Glutamatergic neuron (in vitro differentiated cells): Measurements from ENCODE around the gene PTP4A2. TPM values are rescaled to one million over a fixed set of nuclear protein-coding genes. Genes with fewer than 3 reads are reported as not detected.

Experiments
- DNase-seq: peaks from one replicate; pipeline ENCODE4 v3.0.0; 2022
- H3K27ac Mint-ChIP-seq: one replicate; pipeline ENCODE4 v1.8.0; 2020; ENCODE audit warnings: mild to moderate bottlenecking, mixed read lengths, inconsistent platforms; ENCODE audit not compliant: unreplicated experiment
- H3K27me3 Mint-ChIP-seq: one replicate; pipeline ENCODE4 v1.8.0; 2020; ENCODE audit warnings: mild to moderate bottlenecking, moderate library complexity, mixed read lengths, inconsistent platforms; ENCODE audit not compliant: unreplicated experiment
- H3K36me3 Mint-ChIP-seq: one replicate; pipeline ENCODE4 v1.8.0; 2020; ENCODE audit warnings: mild to moderate bottlenecking, mixed read lengths, inconsistent platforms; ENCODE audit not compliant: unreplicated experiment
- H3K4me1 Mint-ChIP-seq: one replicate; pipeline ENCODE4 v1.8.0; 2020; ENCODE audit warnings: mild to moderate bottlenecking, low read depth, mixed read lengths, inconsistent platforms; ENCODE audit not compliant: unreplicated experiment
- H3K4me3 Mint-ChIP-seq: one replicate; pipeline ENCODE4 v1.8.0; 2020; ENCODE audit warnings: mild to moderate bottlenecking, mixed read lengths, inconsistent platforms; ENCODE audit not compliant: unreplicated experiment
- H3K9me3 Mint-ChIP-seq: one replicate; pipeline ENCODE4 v1.8.0; 2020; ENCODE audit warnings: mild to moderate bottlenecking, moderate library complexity, mixed read lengths, inconsistent platforms; ENCODE audit not compliant: unreplicated experiment
- total RNA-seq: library from RNA; stranded (reverse); fragmentation: NEBNext Ultra II Directional; extraction: Animal tissue kit (Norgen Biotek cat#: 25700); gene quantifications from one replicate; pipeline ENCODE4 v1.2.1, GENCODE V29; 2021; ENCODE audit not compliant: unreplicated experiment
- TF ChIP-seq, protein P1 (sequence below): fragments of 200-600 bp; sonication (generic); IDR thresholded peaks from one replicate; pipeline ENCODE4 v1.5.0; 2021; ENCODE audit not compliant: partially characterized antibody, unreplicated experiment

PTP4A2 gene
- total RNA-seq, 1 donor from 2014 or later, result 120 TPM

DNA sequence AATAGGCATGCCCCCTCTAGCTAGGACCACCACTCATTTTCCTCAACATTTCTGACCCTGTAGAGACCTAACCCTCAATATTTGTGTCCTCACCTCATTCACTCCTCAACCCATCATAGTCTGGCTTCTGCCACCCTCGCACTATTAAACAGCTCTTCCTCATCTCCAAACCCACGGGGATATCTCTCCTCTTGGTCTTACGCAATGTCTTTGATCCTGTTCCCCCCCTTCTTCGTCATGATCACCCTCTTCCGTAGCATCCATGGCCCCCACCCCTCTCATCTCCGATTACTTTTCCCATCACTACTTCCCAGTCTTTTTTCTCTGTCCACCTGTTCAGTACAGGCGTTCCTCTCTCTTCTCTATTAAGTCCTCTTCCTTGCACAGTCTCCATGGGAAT lies 70.6 kb downstream of the PTP4A2 start:
- Mint-ChIP-seq H3K36me3 (peaks cover 4% of the 10 kb centered on the region), H3K27me3 (peaks cover 1% of the 10 kb centered on the region), H3K4me1 (no peaks in the 10 kb centered on the region), H3K4me3 (no peak overlapping the region), H3K9me3 (no peaks in the 10 kb centered on the region), H3K27ac (no peak overlapping the region)
- TF ChIP-seq, protein P1, sequence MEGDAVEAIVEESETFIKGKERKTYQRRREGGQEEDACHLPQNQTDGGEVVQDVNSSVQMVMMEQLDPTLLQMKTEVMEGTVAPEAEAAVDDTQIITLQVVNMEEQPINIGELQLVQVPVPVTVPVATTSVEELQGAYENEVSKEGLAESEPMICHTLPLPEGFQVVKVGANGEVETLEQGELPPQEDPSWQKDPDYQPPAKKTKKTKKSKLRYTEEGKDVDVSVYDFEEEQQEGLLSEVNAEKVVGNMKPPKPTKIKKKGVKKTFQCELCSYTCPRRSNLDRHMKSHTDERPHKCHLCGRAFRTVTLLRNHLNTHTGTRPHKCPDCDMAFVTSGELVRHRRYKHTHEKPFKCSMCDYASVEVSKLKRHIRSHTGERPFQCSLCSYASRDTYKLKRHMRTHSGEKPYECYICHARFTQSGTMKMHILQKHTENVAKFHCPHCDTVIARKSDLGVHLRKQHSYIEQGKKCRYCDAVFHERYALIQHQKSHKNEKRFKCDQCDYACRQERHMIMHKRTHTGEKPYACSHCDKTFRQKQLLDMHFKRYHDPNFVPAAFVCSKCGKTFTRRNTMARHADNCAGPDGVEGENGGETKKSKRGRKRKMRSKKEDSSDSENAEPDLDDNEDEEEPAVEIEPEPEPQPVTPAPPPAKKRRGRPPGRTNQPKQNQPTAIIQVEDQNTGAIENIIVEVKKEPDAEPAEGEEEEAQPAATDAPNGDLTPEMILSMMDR, result no peak
- DNase-seq, result no peak

DNA sequence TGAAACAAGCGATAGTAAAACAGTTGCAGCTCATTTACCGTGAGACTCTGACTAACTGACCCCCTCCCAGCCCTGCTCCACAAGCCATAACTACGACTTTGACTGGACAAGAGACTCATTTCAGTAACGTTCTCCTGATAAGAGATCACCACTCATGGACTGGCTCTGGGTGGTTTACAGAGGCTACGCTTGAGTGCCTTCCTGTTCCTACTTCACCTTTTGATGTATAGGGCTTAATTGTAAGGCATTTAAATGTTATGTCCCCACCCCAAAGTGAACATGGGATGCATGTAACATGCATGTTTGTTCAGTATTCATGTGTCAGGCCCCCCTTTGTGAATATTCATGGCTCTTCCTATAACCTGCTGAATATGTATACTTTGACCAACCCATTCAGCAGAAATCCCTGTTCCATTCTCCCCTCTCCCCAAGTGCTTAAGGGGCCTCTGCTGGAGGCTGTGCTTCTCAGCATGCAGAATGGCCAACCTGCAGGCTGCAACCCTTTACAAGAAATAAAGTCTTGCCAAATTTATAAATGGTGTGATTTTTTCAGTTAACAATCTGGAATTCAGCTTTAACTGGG lies 71.6 kb downstream of the PTP4A2 start:
- no peak for DNase-seq
- H3K27me3 Mint-ChIP-seq, result peaks cover 1% of the 10 kb centered on the region
- TF ChIP-seq, protein P1, result no peak
- no peaks in the 10 kb centered on the region for H3K9me3 Mint-ChIP-seq
- H3K4me1 Mint-ChIP-seq, result no peaks in the 10 kb centered on the region
- no peak overlapping the region for H3K27ac Mint-ChIP-seq
- H3K4me3 Mint-ChIP-seq, result no peak overlapping the region
- H3K36me3 Mint-ChIP-seq, result peaks cover under 1% of the 10 kb centered on the region

DNA sequence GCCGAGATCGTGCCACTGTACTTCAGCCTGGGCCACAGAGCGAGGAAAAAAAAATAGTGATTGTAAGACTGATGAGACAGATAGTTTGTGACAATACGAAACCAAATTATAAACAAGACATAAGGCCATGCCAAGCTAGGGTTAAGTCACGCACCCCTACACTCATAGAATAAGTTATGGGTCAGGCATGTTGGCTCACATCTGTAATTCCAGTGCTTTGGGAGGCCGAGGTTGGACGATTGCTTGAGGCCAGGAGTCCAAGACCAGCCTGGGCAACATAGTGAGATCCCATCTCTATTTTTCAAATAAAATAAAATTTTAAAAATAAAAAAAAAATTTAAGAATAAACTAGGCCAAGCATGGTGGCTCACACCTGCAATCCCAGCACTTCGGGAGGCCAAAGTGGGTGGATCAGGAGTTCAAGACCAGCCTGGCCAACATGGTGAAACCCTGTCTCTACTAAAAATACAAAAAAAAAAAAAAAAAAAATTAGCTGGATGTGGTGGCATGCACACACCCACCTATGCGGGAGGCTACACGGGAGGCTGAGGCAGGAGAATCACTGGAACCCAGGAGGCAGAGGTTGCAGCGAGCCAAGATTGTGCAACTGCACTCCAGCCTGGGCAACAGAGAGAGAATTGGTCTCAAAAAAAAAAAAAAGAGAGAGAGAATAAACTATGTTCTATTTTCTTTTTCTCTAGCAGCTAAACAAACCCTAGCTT lies 72.3 kb downstream of the PTP4A2 start:
- Mint-ChIP-seq H3K27ac (no peak overlapping the region), H3K36me3 (no peaks in the 10 kb centered on the region), H3K27me3 (peaks cover 1% of the 10 kb centered on the region), H3K4me3 (no peak overlapping the region), H3K9me3 (no peaks in the 10 kb centered on the region), H3K4me1 (no peaks in the 10 kb centered on the region)
- TF ChIP-seq, protein P1, result no peak
- no peak for DNase-seq

DNA sequence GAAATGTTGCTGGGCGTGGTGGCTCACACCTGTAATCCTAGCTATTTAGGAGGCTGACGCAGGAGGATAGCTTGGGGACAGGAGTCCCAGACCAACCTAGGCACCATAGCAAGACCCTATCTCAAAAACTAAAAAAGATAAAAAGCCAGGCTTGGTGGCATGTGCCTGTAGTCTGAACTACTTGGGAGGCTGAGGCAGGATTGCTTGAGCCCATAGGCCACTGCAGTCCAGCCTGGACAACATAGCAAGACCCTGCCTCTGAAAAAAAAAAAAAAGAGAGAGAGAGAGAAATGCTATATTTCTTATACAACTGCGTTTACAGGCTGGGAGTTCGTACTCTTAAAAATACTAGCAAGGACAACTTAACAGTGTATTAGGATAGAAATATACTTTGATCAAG lies 76.1 kb downstream of the PTP4A2 start:
- Mint-ChIP-seq H3K27me3 (peaks cover 3% of the 10 kb centered on the region), H3K27ac (no peak overlapping the region), H3K36me3 (peaks cover 7% of the 10 kb centered on the region), H3K4me3 (no peak overlapping the region), H3K4me1 (no peaks in the 10 kb centered on the region), H3K9me3 (peaks cover 2% of the 10 kb centered on the region)
- DNase-seq, result no peak
- TF ChIP-seq, protein P1, result no peak

DNA sequence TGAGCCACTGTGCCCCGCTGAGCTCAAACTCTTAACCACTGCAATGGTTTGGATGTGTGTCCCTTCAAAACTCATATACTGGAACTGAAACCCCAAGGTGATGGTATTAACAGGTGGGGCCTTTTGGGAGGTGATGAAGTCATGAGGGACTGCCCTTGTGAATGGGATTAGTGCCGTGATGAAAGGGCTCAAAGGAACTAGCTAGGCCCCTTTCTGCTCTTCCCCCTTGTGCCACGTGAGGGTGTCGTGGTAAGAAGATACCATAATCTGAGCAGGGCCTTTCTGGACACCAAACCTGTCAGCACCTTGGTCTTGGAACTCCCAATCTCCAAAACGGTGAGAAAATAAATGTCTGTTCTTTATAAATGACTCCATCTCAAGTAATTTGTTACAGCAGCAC lies 76.8 kb downstream of the PTP4A2 start:
- Mint-ChIP-seq H3K4me1 (no peaks in the 10 kb centered on the region), H3K36me3 (peaks cover 7% of the 10 kb centered on the region), H3K9me3 (peaks cover 2% of the 10 kb centered on the region), H3K27ac (no peak overlapping the region), H3K4me3 (no peak overlapping the region), H3K27me3 (peaks cover 3% of the 10 kb centered on the region)
- TF ChIP-seq, protein P1, result no peak
- no peak for DNase-seq
